ENCODE results near the gene SPPL2C.

Gene SPPL2C

DNA sequence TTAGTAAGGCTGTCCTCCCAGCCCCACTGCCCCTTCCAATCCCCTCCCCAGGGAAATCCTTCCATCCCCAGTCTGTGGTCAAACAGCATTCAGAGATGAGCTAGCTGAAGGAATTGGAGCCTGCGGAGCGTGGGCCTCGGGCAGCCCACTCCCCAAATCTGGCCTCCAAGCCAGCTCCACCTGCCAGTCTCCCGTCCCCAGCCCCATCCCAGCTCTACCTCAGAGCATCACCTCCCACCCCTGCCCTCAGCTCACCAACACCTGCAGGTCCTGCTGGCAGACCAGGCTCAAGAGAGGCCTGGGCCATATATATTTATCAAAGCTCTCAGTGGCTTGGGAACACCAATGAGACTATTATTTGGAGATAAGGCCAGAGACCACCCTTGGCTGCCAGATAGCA, 5.2 kb upstream of the SPPL2C start:
- H3K4me1 ChIP-seq (ENCODE audit: control insufficient read depth, low read length) = no peaks in the 10 kb centered on the region
- H3K9me3 ChIP-seq (ENCODE audit: control insufficient read depth, insufficient read depth, low read length) = no peaks in the 10 kb centered on the region
- no peaks in the 10 kb centered on the region for H4K20me1 ChIP-seq (ENCODE audit: control insufficient read depth, insufficient read depth, low read depth, low read length)
- no peaks in the 10 kb centered on the region for H3K79me2 ChIP-seq (ENCODE audit: control insufficient read depth, low read length)
- TF ChIP-seq, protein P1, sequence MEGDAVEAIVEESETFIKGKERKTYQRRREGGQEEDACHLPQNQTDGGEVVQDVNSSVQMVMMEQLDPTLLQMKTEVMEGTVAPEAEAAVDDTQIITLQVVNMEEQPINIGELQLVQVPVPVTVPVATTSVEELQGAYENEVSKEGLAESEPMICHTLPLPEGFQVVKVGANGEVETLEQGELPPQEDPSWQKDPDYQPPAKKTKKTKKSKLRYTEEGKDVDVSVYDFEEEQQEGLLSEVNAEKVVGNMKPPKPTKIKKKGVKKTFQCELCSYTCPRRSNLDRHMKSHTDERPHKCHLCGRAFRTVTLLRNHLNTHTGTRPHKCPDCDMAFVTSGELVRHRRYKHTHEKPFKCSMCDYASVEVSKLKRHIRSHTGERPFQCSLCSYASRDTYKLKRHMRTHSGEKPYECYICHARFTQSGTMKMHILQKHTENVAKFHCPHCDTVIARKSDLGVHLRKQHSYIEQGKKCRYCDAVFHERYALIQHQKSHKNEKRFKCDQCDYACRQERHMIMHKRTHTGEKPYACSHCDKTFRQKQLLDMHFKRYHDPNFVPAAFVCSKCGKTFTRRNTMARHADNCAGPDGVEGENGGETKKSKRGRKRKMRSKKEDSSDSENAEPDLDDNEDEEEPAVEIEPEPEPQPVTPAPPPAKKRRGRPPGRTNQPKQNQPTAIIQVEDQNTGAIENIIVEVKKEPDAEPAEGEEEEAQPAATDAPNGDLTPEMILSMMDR (IDR thresholded peaks at IDR 0.05; ENCODE audit: low read depth, low read length, poor library complexity, severe bottlenecking) = no peak
- TF ChIP-seq EZH2phosphoT487 (IDR thresholded peaks at IDR 0.05; ENCODE audit: borderline replicate concordance, low read length) = no peak
- no peaks in the 10 kb centered on the region for H3K9me2 ChIP-seq (replicated peaks; ENCODE audit: control insufficient read depth, low read length)
- no peak overlapping the region for H3K27ac ChIP-seq (ENCODE audit: low read depth, low read length)
- H3K4me3 ChIP-seq (ENCODE audit: low read length) = no peak overlapping the region
- peaks cover 6% of the 10 kb centered on the region; the same call in 1 of the 2 replicates for H3K27me3 ChIP-seq (ENCODE audit: control insufficient read depth, low read length)
- H3K36me3 ChIP-seq (ENCODE audit: control insufficient read depth, low read length) = no peaks in the 10 kb centered on the region
- no peak overlapping the region for H3K4me2 ChIP-seq (ENCODE audit: low read length)
- H3F3A ChIP-seq (ENCODE audit: control insufficient read depth, insufficient read depth) = no peaks in the 10 kb centered on the region

DNA sequence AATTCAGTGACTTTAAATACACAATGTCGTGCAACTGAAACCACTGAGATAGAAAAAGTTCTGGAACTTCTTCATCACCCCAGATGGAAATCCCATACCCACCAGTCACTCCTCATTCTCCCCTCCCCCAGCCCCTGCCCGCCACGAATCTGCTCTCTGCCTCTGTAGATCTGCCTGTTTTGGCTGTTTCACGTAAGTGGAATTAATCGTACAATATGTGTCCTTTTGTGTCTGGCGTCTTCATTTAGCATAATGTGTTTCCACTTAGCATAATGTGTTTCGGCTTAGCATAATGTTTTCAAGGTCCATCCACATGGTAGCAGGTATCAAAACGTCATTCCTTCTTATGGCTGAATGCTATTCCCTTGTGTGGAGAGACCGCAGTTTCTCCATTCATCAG, 3.5 kb upstream of the SPPL2C start:
- H3F3A ChIP-seq (ENCODE audit: control insufficient read depth, insufficient read depth) = no peaks in the 10 kb centered on the region
- no peaks in the 10 kb centered on the region for H3K79me2 ChIP-seq (ENCODE audit: control insufficient read depth, low read length)
- H3K9me2 ChIP-seq (replicated peaks; ENCODE audit: control insufficient read depth, low read length) = no peaks in the 10 kb centered on the region
- no peak for TF ChIP-seq EZH2phosphoT487 (IDR thresholded peaks at IDR 0.05; ENCODE audit: borderline replicate concordance, low read length)
- TF ChIP-seq, protein P1 (IDR thresholded peaks at IDR 0.05; ENCODE audit: low read depth, low read length, poor library complexity, severe bottlenecking) = no peak
- H3K27ac ChIP-seq (ENCODE audit: low read depth, low read length) = no peak overlapping the region
- no peak overlapping the region for H3K4me3 ChIP-seq (ENCODE audit: low read length)
- H3K36me3 ChIP-seq (ENCODE audit: control insufficient read depth, low read length) = no peaks in the 10 kb centered on the region
- no peaks in the 10 kb centered on the region for H3K9me3 ChIP-seq (ENCODE audit: control insufficient read depth, insufficient read depth, low read length)
- H3K27me3 ChIP-seq (ENCODE audit: control insufficient read depth, low read length) = peaks cover 6% of the 10 kb centered on the region; the same call in 1 of the 2 replicates
- no peak overlapping the region for H3K4me2 ChIP-seq (ENCODE audit: low read length)
- H3K4me1 ChIP-seq (ENCODE audit: control insufficient read depth, low read length) = no peaks in the 10 kb centered on the region
- no peaks in the 10 kb centered on the region for H4K20me1 ChIP-seq (ENCODE audit: control insufficient read depth, insufficient read depth, low read depth, low read length)

DNA sequence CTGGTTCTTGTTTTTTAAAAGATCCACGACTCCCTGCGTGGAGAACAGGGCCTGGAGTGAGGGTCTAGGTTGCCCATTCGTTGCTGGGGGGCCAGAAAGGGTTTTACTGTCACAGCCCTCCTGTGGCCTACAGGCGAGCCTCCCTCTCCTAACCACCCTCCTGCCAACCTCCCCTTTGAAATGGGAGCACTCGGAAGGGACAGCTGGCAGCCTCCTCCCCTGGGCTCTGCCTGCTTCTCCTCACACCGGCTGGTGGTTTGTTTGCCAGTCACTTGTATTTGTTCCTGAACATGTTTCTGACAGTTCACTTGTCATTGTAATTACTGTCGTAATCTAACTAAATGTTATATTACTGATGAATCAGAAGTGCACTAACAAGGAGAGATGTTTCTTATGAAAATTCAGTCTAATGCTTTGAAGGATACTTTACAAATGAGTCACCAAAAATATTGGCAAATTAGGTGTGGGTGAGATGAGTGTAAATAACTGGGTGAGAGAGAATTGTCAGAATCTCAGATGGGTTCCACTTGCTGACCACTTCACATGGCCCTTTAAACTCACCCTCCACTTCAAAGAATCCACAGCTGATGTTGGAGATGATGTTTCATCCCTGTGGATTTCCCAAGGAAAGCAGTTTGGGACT, 2.7 kb upstream of the SPPL2C start:
- H3K4me1 ChIP-seq (ENCODE audit: control insufficient read depth, low read length) = no peaks in the 10 kb centered on the region

More for the DNA sequence above, 2.7 kb upstream of the SPPL2C start:
- H3K27ac ChIP-seq (ENCODE audit: low read depth, low read length) = no peak overlapping the region
- H3K9me3 ChIP-seq (ENCODE audit: control insufficient read depth, insufficient read depth, low read length) = no peaks in the 10 kb centered on the region
- no peaks in the 10 kb centered on the region for H3K36me3 ChIP-seq (ENCODE audit: control insufficient read depth, low read length)
- H3K4me3 ChIP-seq (ENCODE audit: low read length) = no peak overlapping the region
- H3K9me2 ChIP-seq (replicated peaks; ENCODE audit: control insufficient read depth, low read length) = no peaks in the 10 kb centered on the region
- no peaks in the 10 kb centered on the region for H3K79me2 ChIP-seq (ENCODE audit: control insufficient read depth, low read length)
- TF ChIP-seq EZH2phosphoT487 (IDR thresholded peaks at IDR 0.05; ENCODE audit: borderline replicate concordance, low read length) = no peak
- TF ChIP-seq, protein P1 (IDR thresholded peaks at IDR 0.05; ENCODE audit: low read depth, low read length, poor library complexity, severe bottlenecking) = no peak
- H3K27me3 ChIP-seq (ENCODE audit: control insufficient read depth, low read length) = peaks cover 6% of the 10 kb centered on the region; the same call in 1 of the 2 replicates
- no peaks in the 10 kb centered on the region for H3F3A ChIP-seq (ENCODE audit: control insufficient read depth, insufficient read depth)
- H4K20me1 ChIP-seq (ENCODE audit: control insufficient read depth, insufficient read depth, low read depth, low read length) = no peaks in the 10 kb centered on the region
- no peak overlapping the region for H3K4me2 ChIP-seq (ENCODE audit: low read length)
